ENCODE measurements around the gene ROMO1.
"Not testable (repeated sequence)": the region's sequence is repeated elsewhere in the genome, so short reads cannot be mapped to it uniquely, and the experiment has no call there.

ROMO1 gene

GRCh38 chr20:35681960-35682359 is 17.2 kb upstream of the ROMO1 start:
- DNase-seq = no peak

GRCh38 chr20:35685368-35685767 is 13.8 kb upstream of the ROMO1 start:
- DNase-seq = not testable (repeated sequence)

- not testable (repeated sequence) for DNase-seq
Measured at GRCh38 chr20:35686872-35687271, 12.3 kb upstream of the ROMO1 start.

- no peak for DNase-seq
Measured at GRCh38 chr20:35690265-35690664, 8.9 kb upstream of the ROMO1 start.

- DNase-seq = no peak
Measured at GRCh38 chr20:35695245-35695749, 3.9 kb upstream of the ROMO1 start.

- DNase-seq = no peak
Measured at GRCh38 chr20:35695978-35696377, 3.2 kb upstream of the ROMO1 start.

- no peak for DNase-seq
Measured at GRCh38 chr20:35697696-35698297, 1.4 kb upstream of the ROMO1 start.

- no peak for DNase-seq
Measured at GRCh38 chr20:35698298-35699126, 693 bp upstream of the ROMO1 start.

- DNase-seq = no peak
Measured at GRCh38 chr20:35699957-35700624, 886 bp downstream of the ROMO1 start.

- DNase-seq = no peak
Measured at GRCh38 chr20:35700625-35701148, 1.5 kb downstream of the ROMO1 start.

- peak; percentile 55 for DNase-seq
Measured at GRCh38 chr20:35702051-35702823, 3.0 kb downstream of the ROMO1 start.

- DNase-seq = no peak
Measured at GRCh38 chr20:35702824-35703695, 3.9 kb downstream of the ROMO1 start.

GRCh38 chr20:35704514-35705261 is 5.5 kb downstream of the ROMO1 start:
- no peak for DNase-seq

- DNase-seq = not testable (repeated sequence)
Measured at GRCh38 chr20:35705894-35706293, 6.7 kb downstream of the ROMO1 start.

- not testable (repeated sequence) for DNase-seq
Measured at GRCh38 chr20:35706591-35707529, 7.7 kb downstream of the ROMO1 start.

GRCh38 chr20:35708502-35708901 is 9.3 kb downstream of the ROMO1 start:
- no peak for DNase-seq

GRCh38 chr20:35709259-35709658 is 10.1 kb downstream of the ROMO1 start:
- no peak for DNase-seq

- no peak for DNase-seq
Measured at GRCh38 chr20:35710039-35710438, 10.8 kb downstream of the ROMO1 start.

- no peak for DNase-seq
Measured at GRCh38 chr20:35710884-35711587, 11.8 kb downstream of the ROMO1 start.

Data from fibroblast of skin of abdomen (primary cell).